DND-41 (cell line): Measurements from ENCODE around the gene FBXO39.
"Not testable (repeated sequence)": the region's sequence is repeated elsewhere in the genome, so short reads cannot be mapped to it uniquely, and the experiment has no call there.

Experiments
- ATAC-seq: fragments of 200-7000 bp; cut with Tn5 transposase; 3 replicates; pipeline ENCODE4 v1.9.1; 2021; ENCODE audit warnings: low read depth; ENCODE audit not compliant: insufficient read depth
- DNase-seq: peaks from one replicate; pipeline ENCODE4 v3.0.0-alpha.2; 2020
- H2AFZ ChIP-seq: 2 replicates; pipeline ENCODE4 v1.6.0; 2012; ENCODE audit warnings: low read depth, low read length
- H3K27ac ChIP-seq: 2 replicates; pipeline ENCODE4 v1.5.1; 2012; ENCODE audit warnings: low read length, inconsistent platforms
- H3K27me3 ChIP-seq: fragments of 200-600 bp; sonication (generic); 2 replicates; pipeline ENCODE4 v1.6.0; 2012; ENCODE audit warnings: low read length, mild to moderate bottlenecking, inconsistent platforms; ENCODE audit not compliant: insufficient read depth, poor library complexity
- H3K36me3 ChIP-seq: 2 replicates; pipeline ENCODE4 v1.5.1; 2012; ENCODE audit warnings: low read length, inconsistent platforms; ENCODE audit not compliant: insufficient read depth
- H3K4me1 ChIP-seq: 2 replicates; pipeline ENCODE4 v1.5.1; 2012; ENCODE audit warnings: mild to moderate bottlenecking, low read length; ENCODE audit not compliant: insufficient read depth
- H3K4me2 ChIP-seq: 2 replicates; pipeline ENCODE4 v1.6.0; 2012; ENCODE audit warnings: mild to moderate bottlenecking, moderate library complexity, low read length, inconsistent platforms; ENCODE audit not compliant: insufficient read depth
- H3K4me3 ChIP-seq, 2 experiments: fragments of 200-600 bp in 1 of 2; shearing (Covaris generic) in 1 of 2; 2 replicates each; pipeline ENCODE4 v1.5.1; 2012 to 2016; ENCODE audit warnings: inconsistent platforms in 2 of 2, low read length in 2 of 2, mild to moderate bottlenecking in 2 of 2, low read depth in 1 of 2, moderate library complexity in 1 of 2
- H3K79me2 ChIP-seq: 2 replicates; pipeline ENCODE4 v1.6.0; 2012; ENCODE audit warnings: low read length, inconsistent platforms; ENCODE audit not compliant: insufficient read depth
- H3K9ac ChIP-seq: 2 replicates; pipeline ENCODE4 v1.6.0; 2012; ENCODE audit warnings: low read depth, mild to moderate bottlenecking, inconsistent platforms, low read length, moderate library complexity
- H3K9me3 ChIP-seq: 2 replicates; pipeline ENCODE4 v1.5.1; 2012; ENCODE audit warnings: low read length, moderate library complexity, mild to moderate bottlenecking, inconsistent platforms; ENCODE audit not compliant: insufficient read depth, severe bottlenecking
- H4K20me1 ChIP-seq: 2 replicates; pipeline ENCODE4 v1.6.0; 2012; ENCODE audit warnings: low read length; ENCODE audit not compliant: insufficient read depth
- CTCF ChIP-seq: IDR thresholded peaks from 2 replicates; pipeline ENCODE4 v1.5.1; 2012; ENCODE audit warnings: borderline replicate concordance, low read length, moderate library complexity, mild to moderate bottlenecking; ENCODE audit not compliant: poor library complexity, severe bottlenecking; ENCODE audit errors: extremely low read depth
- EZH2 ChIP-seq: IDR thresholded peaks from 3 replicates; pipeline ENCODE4 v1.6.1; 2012; ENCODE audit warnings: borderline replicate concordance, low read depth, mild to moderate bottlenecking, moderate library complexity, low read length, inconsistent platforms; ENCODE audit not compliant: severe bottlenecking

Gene FBXO39

GRCh38 chr17:6775871-6776405 lies at the start of gene FBXO39:
FBXO39 (plus strand) TSS chr17:6776215; CDS start chr17:6779869, 3,654 bp downstream.
- Histone ChIP-seq H4K20me1 (no peaks in the 10 kb centered on the region), H3K9me3 (no peaks in the 10 kb centered on the region), H2AFZ (no peak within 1 kb of the TSS), H3K4me3 (no peak within 1 kb of the TSS), H3K27me3 (no peaks in the 10 kb centered on the region), H3K79me2 (no peaks in the 10 kb centered on the region), H3K27ac (no peak within 1 kb of the TSS), H3K9ac (no peak within 1 kb of the TSS), H3K4me2 (no peak within 1 kb of the TSS), H3K36me3 (peaks cover 31% of the 10 kb centered on the region), H3K4me1 (peaks cover 7% of the 10 kb centered on the region)
- ATAC-seq (no peak), DNase-seq (no peak)
- TF ChIP-seq CTCF = no peak
- TF ChIP-seq EZH2 = no peak

- Histone ChIP-seq H3K27me3 (peaks cover 9% of the 10 kb centered on the region), H3K9me3 (no peaks in the 10 kb centered on the region), H3K79me2 (no peaks in the 10 kb centered on the region), H3K4me2 (no peak overlapping the region), H3K4me3 (no peak overlapping the region), H3K9ac (no peak overlapping the region), H3K27ac (no peak overlapping the region), H3K4me1 (no peaks in the 10 kb centered on the region), H3K36me3 (no peaks in the 10 kb centered on the region), H4K20me1 (no peaks in the 10 kb centered on the region), H2AFZ (no peak overlapping the region)
- DNase-seq = no peak
- ATAC-seq = no peak
- no peak for TF ChIP-seq CTCF
- no peak for TF ChIP-seq EZH2
Measured at GRCh38 chr17:6729531-6729930, 46.5 kb upstream of the FBXO39 start.

GRCh38 chr17:6746665-6747064 lies 29.4 kb upstream of the FBXO39 start:
- not testable (repeated sequence) for H3K27ac ChIP-seq, H3K9me3 ChIP-seq, H3K79me2 ChIP-seq, H2AFZ ChIP-seq, H3K4me3 ChIP-seq, ATAC-seq, H3K27me3 ChIP-seq, H4K20me1 ChIP-seq, DNase-seq, H3K4me1 ChIP-seq, H3K36me3 ChIP-seq, H3K4me2 ChIP-seq, H3K9ac ChIP-seq

- Histone ChIP-seq H3K9ac (no peak overlapping the region), H3K27me3 (peaks cover 5% of the 10 kb centered on the region), H3K27ac (no peak overlapping the region), H3K36me3 (no peaks in the 10 kb centered on the region), H3K9me3 (no peaks in the 10 kb centered on the region), H3K4me2 (no peak overlapping the region), H3K4me3 (no peak overlapping the region), H3K4me1 (peaks cover 17% of the 10 kb centered on the region), H4K20me1 (no peaks in the 10 kb centered on the region), H2AFZ (no peak overlapping the region), H3K79me2 (no peaks in the 10 kb centered on the region)
- no peak for TF ChIP-seq EZH2
- TF ChIP-seq CTCF = no peak
- ATAC-seq = no peak
- no peak for DNase-seq
Measured at GRCh38 chr17:6748617-6749016, 27.4 kb upstream of the FBXO39 start.
